HK-2 (cell line): ENCODE results near the gene SLC35F2.
"Not testable (repeated sequence)": the region's sequence is repeated elsewhere in the genome, so short reads cannot be mapped to it uniquely, and the experiment has no call there.

Source experiments
- DNase-seq: peaks from one replicate; pipeline ENCODE4 v3.0.0-alpha.2; 2018; ENCODE audit not compliant: unreplicated experiment

SLC35F2 gene, protein sequence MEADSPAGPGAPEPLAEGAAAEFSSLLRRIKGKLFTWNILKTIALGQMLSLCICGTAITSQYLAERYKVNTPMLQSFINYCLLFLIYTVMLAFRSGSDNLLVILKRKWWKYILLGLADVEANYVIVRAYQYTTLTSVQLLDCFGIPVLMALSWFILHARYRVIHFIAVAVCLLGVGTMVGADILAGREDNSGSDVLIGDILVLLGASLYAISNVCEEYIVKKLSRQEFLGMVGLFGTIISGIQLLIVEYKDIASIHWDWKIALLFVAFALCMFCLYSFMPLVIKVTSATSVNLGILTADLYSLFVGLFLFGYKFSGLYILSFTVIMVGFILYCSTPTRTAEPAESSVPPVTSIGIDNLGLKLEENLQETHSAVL

GRCh38 chr11:107858217-107859070 is at the start of gene SLC35F2:
TSS of gene SLC35F2 (minus strand) at chr11:107858787. CDS start at chr11:107858767, 20 bp downstream.
- DNase-seq, result peak; percentile 80

DNA sequence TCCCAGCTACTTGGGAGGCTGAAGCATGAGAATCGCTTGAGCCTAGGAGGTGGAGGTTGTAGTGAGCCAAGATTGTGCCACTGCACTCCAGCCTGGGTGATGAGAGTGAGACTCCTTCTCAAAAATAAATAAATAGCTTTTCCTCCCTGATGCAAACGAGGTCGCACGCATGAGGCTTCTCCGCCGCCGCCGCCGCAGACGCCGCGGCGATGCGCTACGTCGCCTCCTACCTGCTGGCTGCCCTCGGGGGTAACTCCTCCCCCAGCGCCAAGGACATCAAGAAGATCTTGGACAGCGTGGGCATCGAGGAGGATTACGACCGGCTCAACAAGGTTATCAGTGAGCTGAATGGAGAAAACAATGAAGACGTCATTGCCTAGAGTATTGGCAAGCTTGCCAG is 49.6 kb upstream of the SLC35F2 start:
- DNase-seq, result no peak

GRCh38 chr11:107898270-107898669 is 39.7 kb upstream of the SLC35F2 start:
- DNase-seq, result no peak

DNA sequence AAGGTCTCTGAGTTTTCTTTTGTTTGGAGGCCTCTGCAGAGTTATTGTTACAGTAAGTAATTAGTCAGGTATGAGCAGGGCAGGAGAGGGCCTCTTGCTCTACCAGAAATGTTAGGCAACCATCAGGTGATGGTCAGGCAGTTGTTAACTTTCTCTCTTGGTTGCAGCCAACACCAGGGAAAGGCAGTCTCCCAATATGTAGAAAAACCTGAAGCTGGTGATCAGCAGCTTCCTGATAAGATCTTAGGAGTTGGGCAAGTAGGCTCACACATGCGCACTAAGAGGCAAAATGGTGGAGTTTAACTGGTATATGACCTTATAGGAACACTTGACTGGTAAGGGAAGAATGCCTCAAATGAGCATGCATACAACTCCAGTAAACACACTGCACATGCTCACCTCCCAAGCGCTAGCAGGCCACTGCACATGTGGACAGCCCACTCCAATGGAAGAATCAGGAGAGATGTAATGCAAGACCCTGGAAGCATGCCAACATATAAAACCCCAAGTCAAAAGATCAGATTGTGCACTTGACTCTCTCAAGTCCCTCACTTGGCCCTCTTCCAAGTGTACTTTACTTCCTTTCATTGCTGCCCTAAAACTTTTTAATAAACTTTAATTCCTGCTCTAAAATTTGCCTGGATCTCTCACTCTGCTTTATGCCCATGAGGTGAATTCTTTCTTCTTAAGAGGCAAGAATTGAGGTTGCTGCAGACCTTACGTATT is 23.7 kb upstream of the SLC35F2 start:
- no peak for DNase-seq

DNA sequence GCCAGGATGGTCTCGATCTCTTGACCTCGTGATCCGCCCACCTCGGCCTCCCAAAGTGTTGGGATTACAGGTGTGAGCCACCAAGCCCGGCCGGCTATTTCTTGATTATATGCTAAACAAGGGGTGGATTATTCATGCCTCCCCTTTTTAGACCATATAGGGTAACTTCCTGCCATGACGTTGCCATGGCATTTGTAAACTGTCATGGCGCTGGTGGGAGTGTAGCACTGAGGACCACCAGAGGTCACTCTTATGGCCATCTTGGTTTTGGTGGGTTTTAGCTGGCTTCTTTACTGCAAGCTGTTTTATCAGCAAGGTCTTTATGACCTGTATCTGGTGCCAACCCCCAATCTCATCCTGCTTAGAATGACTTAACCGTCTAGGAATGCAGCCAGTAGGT is 22.9 kb upstream of the SLC35F2 start:
- DNase-seq, result not testable (repeated sequence)

GRCh38 chr11:107876141-107876540 is 17.6 kb upstream of the SLC35F2 start:
- no peak for DNase-seq

- no peak for DNase-seq
Observed at GRCh38 chr11:107864591-107864990, 6.0 kb upstream of the SLC35F2 start.

- no peak for DNase-seq
Observed at GRCh38 chr11:107860688-107861087, 2.1 kb upstream of the SLC35F2 start.

DNA sequence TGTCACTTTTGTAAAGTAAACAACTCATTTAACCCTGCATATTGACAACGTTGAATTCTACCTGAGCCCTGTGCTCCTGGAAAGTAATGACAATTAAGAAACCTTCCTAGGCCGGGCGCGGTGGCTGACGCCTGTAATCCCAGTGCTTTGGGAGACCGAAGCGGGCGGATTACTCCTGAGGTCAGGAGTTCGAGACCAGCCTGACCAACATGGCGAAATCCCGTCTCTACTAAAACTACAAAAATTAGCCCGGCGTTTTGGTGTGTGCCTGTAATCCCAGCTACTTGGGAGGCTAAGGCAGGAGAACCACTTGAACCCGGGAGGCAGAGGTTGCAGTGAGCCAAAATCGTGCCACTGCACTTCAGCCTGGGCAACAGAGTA is 1.6 kb upstream of the SLC35F2 start:
- DNase-seq, result not testable (repeated sequence)

DNA sequence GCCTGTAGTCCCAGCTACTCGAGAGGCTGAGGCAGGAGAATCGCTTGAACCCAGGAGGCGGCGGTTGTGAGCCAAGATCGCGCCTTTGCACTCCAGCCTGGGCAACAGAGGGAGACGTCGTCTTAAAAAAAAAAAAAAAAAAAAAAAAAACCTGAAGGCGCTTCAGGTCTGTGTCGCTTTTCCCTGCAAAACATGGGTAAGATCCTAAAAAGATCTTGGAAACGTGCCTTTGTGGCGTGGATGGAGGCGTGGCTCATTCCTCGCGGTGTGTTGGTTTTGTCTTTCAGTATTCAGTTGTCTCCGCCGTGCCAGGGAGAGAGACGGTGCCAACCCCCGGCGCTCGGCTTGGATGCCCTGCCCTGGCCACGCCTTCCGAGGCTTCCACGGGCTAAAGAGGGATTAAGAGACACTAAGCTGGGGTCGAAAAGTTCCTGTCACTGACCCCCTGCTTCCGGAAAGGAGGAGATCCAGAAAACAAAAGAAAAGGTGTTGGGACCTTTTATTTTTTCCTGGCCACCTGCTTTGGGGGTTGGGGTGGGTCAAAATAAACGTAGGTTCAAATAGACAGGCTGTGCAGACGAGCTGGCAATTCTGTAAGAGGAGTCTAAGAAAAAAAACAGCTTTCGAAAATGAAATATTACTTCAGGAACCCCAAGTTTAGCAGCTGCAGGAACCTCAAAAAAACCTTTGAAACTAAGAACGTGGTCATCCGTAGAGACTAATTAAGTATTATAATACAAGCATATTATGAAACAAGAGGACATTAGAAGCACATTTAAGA is 1.1 kb upstream of the SLC35F2 start:
- DNase-seq, result peak; percentile 33

DNA sequence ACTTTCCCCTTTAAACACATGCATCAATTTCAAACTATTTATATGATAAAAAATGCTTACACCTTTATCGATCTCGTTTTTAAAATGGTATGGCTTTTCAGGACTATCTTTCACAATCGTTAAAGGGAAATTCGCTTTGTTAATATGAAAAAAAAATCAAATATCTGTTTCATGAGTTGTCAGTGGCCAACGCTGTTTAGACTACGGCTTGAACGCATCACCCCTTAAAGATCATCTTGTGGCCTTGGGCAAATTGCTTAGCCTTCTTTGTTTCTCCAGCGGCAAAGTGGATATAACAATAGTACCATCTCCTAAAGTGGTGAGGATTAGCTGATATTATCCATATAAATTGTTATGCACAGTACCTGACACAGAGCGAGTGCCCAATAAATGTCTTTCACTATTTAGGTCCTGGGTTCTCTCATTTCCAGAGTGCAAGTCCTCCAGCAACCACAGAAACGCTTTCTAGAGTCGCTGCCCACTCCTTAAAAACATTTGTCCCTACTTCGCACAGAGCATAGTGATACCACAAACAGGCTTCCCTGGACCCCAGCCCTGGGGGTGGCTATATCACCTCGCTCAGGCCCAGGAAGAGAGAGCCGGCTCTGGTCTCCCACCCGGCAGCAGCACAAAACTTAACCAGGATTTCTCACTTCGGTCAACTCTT is 904 bp downstream of the SLC35F2 start:
- no peak for DNase-seq

GRCh38 chr11:107856981-107857517 is 1.5 kb downstream of the SLC35F2 start:
- peak; percentile 39 for DNase-seq

- no peak for DNase-seq
Observed at GRCh38 chr11:107856180-107856980, 2.2 kb downstream of the SLC35F2 start.

DNA sequence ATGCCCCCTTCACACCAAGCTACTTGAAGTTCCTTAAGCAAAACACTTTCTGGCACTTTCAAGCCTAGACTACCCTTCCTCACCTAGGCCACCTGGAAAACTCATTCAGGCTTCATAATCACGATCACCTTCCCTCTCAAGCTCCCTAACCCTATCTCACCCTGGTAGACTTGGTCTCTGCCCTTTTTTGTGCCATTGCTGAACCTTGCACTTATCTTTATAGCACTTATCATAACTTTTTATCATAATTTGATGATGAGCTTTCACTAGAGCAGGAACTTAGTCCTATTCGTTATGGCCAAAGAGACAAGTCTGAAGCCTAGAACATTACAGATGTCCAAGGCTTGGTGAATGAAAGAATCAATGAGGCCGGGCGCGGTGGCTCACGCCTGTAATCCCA is 5.5 kb downstream of the SLC35F2 start:
- DNase-seq, result no peak

DNA sequence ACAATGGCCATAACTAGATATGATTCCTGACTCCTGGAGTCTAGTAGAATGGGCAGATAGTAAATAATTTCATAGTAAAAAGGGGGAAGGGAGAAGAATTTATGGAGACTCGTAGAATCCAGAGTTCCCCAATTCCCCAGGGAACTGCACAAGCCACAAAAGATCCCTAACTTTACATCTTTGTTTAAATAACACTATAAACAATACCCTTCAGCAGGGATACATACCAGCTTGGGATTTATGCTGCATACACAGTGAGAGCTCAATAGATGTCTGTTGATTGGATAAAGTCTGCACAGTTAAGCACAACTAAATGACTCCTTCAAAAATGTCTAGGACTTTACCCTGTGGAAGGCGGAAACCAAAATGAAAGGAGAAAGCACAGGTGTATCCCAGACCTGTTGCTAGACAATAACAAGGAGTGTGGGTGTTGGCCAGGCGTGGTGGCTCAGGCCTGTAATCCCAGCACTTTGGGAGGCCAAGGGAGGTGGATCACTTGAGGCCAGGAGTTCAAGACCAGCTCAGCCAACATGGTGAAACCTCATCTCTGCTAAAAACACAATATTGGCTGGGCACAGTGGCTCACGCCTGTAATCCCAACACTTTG is 6.8 kb downstream of the SLC35F2 start:
- DNase-seq, result no peak

DNA sequence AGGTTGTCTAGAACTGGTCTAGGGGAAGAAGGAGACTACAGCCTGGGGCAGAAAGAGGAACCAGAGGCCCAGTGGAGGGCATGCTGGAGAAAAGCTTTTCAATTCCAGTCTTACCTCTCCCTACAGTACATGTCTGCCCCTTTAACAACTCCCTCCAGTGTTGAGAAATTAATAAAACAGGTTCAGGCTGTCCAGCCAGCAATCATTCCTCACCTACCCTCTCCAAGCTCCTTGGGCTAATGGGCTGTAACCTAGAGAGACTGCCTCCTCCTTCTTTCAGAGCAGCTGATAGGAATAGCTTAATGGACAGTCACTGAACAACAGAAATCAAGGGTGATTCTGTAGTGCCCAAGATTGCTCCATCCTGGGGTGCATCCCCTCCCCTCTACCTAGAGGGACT is 8.8 kb downstream of the SLC35F2 start:
- DNase-seq, result no peak

- DNase-seq, result no peak
Observed at GRCh38 chr11:107848345-107848744, 10.2 kb downstream of the SLC35F2 start.

DNA sequence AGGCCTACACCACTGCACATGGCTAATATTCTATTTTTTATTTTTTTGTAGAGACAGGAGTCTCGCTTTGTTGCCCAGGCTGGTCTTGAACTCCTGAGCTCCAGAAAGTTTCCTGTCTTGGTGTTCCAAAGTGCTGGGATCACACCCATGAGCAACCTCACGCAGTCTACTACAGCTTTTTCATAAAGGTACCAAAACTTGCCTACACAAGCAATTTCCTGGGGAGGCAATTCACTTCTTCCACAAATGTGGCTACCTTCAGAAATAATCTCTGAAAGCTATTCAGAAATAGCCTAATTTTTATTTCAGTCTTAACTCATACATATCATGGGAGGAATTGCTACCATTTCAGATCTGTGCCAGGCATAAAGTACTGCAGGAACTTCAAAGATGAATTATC is 11.4 kb downstream of the SLC35F2 start:
- DNase-seq, result no peak

DNA sequence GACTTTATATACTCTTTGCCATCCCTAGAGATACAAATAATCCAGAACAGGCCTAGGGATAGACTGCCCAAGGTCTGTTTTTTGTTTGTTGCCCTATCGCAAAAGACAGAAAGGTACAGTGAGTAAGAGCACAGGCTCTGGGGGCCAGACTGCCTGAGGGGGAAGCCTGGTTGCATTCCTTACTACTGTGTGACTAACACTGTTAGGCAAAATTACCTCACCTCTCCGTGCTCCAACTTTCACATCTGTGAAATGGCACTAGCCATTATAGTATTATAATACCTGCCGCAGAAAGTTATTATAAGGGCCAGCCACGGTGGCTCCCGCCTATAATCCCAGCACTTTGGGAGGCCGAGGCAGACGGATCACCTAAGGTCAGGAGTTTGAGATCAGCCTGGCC is 14.5 kb downstream of the SLC35F2 start:
- peak; percentile 37 for DNase-seq
